Activated T-helper 17 cell treated with anti-CD3 and anti-CD28 coated beads, Interleukin-2, amount 50 U/mL, for 72 hours (primary cell): ENCODE data around the gene ANKS6. TPM values are rescaled to one million over a fixed set of nuclear protein-coding genes. Genes with fewer than 3 reads are reported as not detected.

Experiments used
- ATAC-seq: fragments of 150-1000 bp; cut with Tn5 transposase; replicated peaks from 2 replicates; pipeline ENCODE4 v1.10.0; 2021; ENCODE audit warnings: mild to moderate bottlenecking, moderate library complexity
- H3K27ac Mint-ChIP-seq: one replicate; pipeline ENCODE4 v1.8.0; 2022; ENCODE audit warnings: mixed read lengths
- H3K27me3 Mint-ChIP-seq: one replicate; pipeline ENCODE4 v1.8.0; 2022; ENCODE audit warnings: mixed read lengths
- H3K36me3 Mint-ChIP-seq: one replicate; pipeline ENCODE4 v1.8.0; 2022; ENCODE audit warnings: low read depth, mild to moderate bottlenecking, mixed read lengths
- H3K4me1 Mint-ChIP-seq: one replicate; pipeline ENCODE4 v1.8.0; 2022; ENCODE audit warnings: mixed read lengths
- H3K4me3 Mint-ChIP-seq: one replicate; pipeline ENCODE4 v1.8.0; 2022; ENCODE audit warnings: mild to moderate bottlenecking, mixed read lengths
- H3K9me3 Mint-ChIP-seq: one replicate; pipeline ENCODE4 v1.8.0; 2022; ENCODE audit warnings: mixed read lengths
- total RNA-seq, 2 donors: library from RNA; stranded (reverse); gene quantifications; one replicate each; pipeline ENCODE4 v1.2.3, GENCODE V29; 2022

The ANKS6 gene
- total RNA-seq, 2 donors from 2014 or later: 10.0 to 11.2 TPM

- peaks cover 5% of the 10 kb centered on the region for H3K9me3 Mint-ChIP-seq
- no peak overlapping the region for H3K27ac Mint-ChIP-seq
- no peaks in the 10 kb centered on the region for H3K4me1 Mint-ChIP-seq
- H3K36me3 Mint-ChIP-seq: no peaks in the 10 kb centered on the region
- H3K27me3 Mint-ChIP-seq: peaks cover 14% of the 10 kb centered on the region
- no peak for ATAC-seq
- no peak overlapping the region for H3K4me3 Mint-ChIP-seq
Measured at GRCh38 chr9:98728500-98728899, 67.9 kb downstream of the ANKS6 start.

- Mint-ChIP-seq H3K27me3 (peaks cover 22% of the 10 kb centered on the region), H3K36me3 (no peaks in the 10 kb centered on the region), H3K4me3 (no peak overlapping the region), H3K4me1 (no peaks in the 10 kb centered on the region), H3K27ac (no peak overlapping the region), H3K9me3 (peaks cover 5% of the 10 kb centered on the region)
- no peak for ATAC-seq
Measured at GRCh38 chr9:98727428-98727827, 68.9 kb downstream of the ANKS6 start.

- no peaks in the 10 kb centered on the region for H3K36me3 Mint-ChIP-seq
- no peak overlapping the region for H3K27ac Mint-ChIP-seq
- peaks cover 5% of the 10 kb centered on the region for H3K9me3 Mint-ChIP-seq
- no peak overlapping the region for H3K4me3 Mint-ChIP-seq
- peaks cover 25% of the 10 kb centered on the region for H3K27me3 Mint-ChIP-seq
- ATAC-seq: no peak
- no peaks in the 10 kb centered on the region for H3K4me1 Mint-ChIP-seq
Measured at GRCh38 chr9:98726735-98727134, 69.6 kb downstream of the ANKS6 start.

- Mint-ChIP-seq H3K27me3 (peaks cover 29% of the 10 kb centered on the region), H3K4me3 (no peak overlapping the region), H3K9me3 (peaks cover 5% of the 10 kb centered on the region), H3K4me1 (no peaks in the 10 kb centered on the region), H3K27ac (no peak overlapping the region), H3K36me3 (no peaks in the 10 kb centered on the region)
- ATAC-seq: no peak
Measured at GRCh38 chr9:98724810-98725530, 71.4 kb downstream of the ANKS6 start.

GRCh38 chr9:98721643-98722042 is 74.7 kb downstream of the ANKS6 start:
- Mint-ChIP-seq H3K27ac (no peak overlapping the region), H3K27me3 (peaks cover 30% of the 10 kb centered on the region), H3K4me1 (no peaks in the 10 kb centered on the region), H3K36me3 (no peaks in the 10 kb centered on the region), H3K9me3 (peaks cover 5% of the 10 kb centered on the region), H3K4me3 (no peak overlapping the region)
- ATAC-seq: no peak

- Mint-ChIP-seq H3K36me3 (no peaks in the 10 kb centered on the region), H3K9me3 (peaks cover 5% of the 10 kb centered on the region), H3K4me1 (no peaks in the 10 kb centered on the region), H3K4me3 (no peak overlapping the region), H3K27me3 (peaks cover 33% of the 10 kb centered on the region), H3K27ac (no peak overlapping the region)
- ATAC-seq: no peak
Measured at GRCh38 chr9:98720402-98720801, 76.0 kb downstream of the ANKS6 start.

GRCh38 chr9:98719055-98719454 is 77.3 kb downstream of the ANKS6 start:
- Mint-ChIP-seq H3K4me1 (no peaks in the 10 kb centered on the region), H3K36me3 (no peaks in the 10 kb centered on the region), H3K27me3 (peaks cover 29% of the 10 kb centered on the region), H3K4me3 (no peak overlapping the region), H3K27ac (no peak overlapping the region), H3K9me3 (peaks cover 1% of the 10 kb centered on the region)
- no peak for ATAC-seq

GRCh38 chr9:98714833-98715232 is 81.5 kb downstream of the ANKS6 start:
- H3K9me3 Mint-ChIP-seq: no peaks in the 10 kb centered on the region
- H3K4me3 Mint-ChIP-seq: no peak overlapping the region
- ATAC-seq: no peak
- peaks cover 29% of the 10 kb centered on the region for H3K27me3 Mint-ChIP-seq
- no peaks in the 10 kb centered on the region for H3K4me1 Mint-ChIP-seq
- no peak overlapping the region for H3K27ac Mint-ChIP-seq
- H3K36me3 Mint-ChIP-seq: no peaks in the 10 kb centered on the region

GRCh38 chr9:98712987-98713386 is 83.4 kb downstream of the ANKS6 start:
- ATAC-seq: no peak
- no peaks in the 10 kb centered on the region for H3K36me3 Mint-ChIP-seq
- H3K27ac Mint-ChIP-seq: no peak overlapping the region
- H3K9me3 Mint-ChIP-seq: no peaks in the 10 kb centered on the region
- H3K4me1 Mint-ChIP-seq: no peaks in the 10 kb centered on the region
- H3K27me3 Mint-ChIP-seq: peaks cover 33% of the 10 kb centered on the region
- H3K4me3 Mint-ChIP-seq: no peak overlapping the region

GRCh38 chr9:98709968-98710965 is 86.1 kb downstream of the ANKS6 start:
- Mint-ChIP-seq H3K4me1 (no peaks in the 10 kb centered on the region), H3K27ac (no peak overlapping the region), H3K4me3 (no peak overlapping the region), H3K27me3 (peaks cover 37% of the 10 kb centered on the region), H3K36me3 (no peaks in the 10 kb centered on the region), H3K9me3 (no peaks in the 10 kb centered on the region)
- ATAC-seq: no peak

GRCh38 chr9:98708933-98709911 is 87.1 kb downstream of the ANKS6 start, which contains the start of gene GABBR2:
Gene GABBR2 (minus strand): TSS chr9:98708935. CDS start chr9:98708737, 198 bp downstream.
- no peaks in the 10 kb centered on the region for H3K36me3 Mint-ChIP-seq
- no peak within 1 kb of the TSS for H3K27ac Mint-ChIP-seq

GRCh38 chr9:98708103-98708932 is 88.0 kb downstream of the ANKS6 start:
- H3K4me1 Mint-ChIP-seq: no peaks in the 10 kb centered on the region
- ATAC-seq: no peak
- H3K27ac Mint-ChIP-seq: no peak overlapping the region
- H3K4me3 Mint-ChIP-seq: no peak overlapping the region
- H3K27me3 Mint-ChIP-seq: peaks cover 48% of the 10 kb centered on the region
- no peaks in the 10 kb centered on the region for H3K36me3 Mint-ChIP-seq
- H3K9me3 Mint-ChIP-seq: no peaks in the 10 kb centered on the region

More at GRCh38 chr9:98708933-98709911, 87.1 kb downstream of the ANKS6 start, which contains the start of gene GABBR2:
- Mint-ChIP-seq H3K4me3 (no peak within 1 kb of the TSS), H3K4me1 (no peaks in the 10 kb centered on the region), H3K9me3 (no peaks in the 10 kb centered on the region), H3K27me3 (peaks cover 44% of the 10 kb centered on the region)
- no peak for ATAC-seq
